Thyroid gland (tissue), 4 donors: ENCODE data around the gene LAMC3. TPM values are rescaled to one million over a fixed set of nuclear protein-coding genes. Genes with fewer than 3 reads are reported as not detected.

Experiments used
- DNase-seq, 2 donors: peaks; one replicate each; pipeline ENCODE4 v3.0.0-alpha.2; 2019
- H3K27ac ChIP-seq, 3 donors: fragments of 200-600 bp; sonication (generic); 1 replicate in 2 of 3; 2 replicates in 1 of 3; pipeline ENCODE4 v1.5.1; 2016 to 2019; ENCODE audit warnings: mild to moderate bottlenecking in 1 of 3, moderate library complexity in 1 of 3
- H3K27me3 ChIP-seq: fragments of 200-600 bp; sonication (generic); one replicate; pipeline ENCODE4 v1.5.1; 2019
- H3K36me3 ChIP-seq, 2 donors: fragments of 200-600 bp; sonication (generic); one replicate each; pipeline ENCODE4 v1.5.1; 2016 to 2019
- H3K4me1 ChIP-seq, 2 donors: fragments of 200-600 bp; sonication (generic); one replicate each; pipeline ENCODE4 v1.5.1; 2017 to 2019
- H3K4me3 ChIP-seq, 3 donors: fragments of 200-600 bp; sonication (generic); replicated peaks in 1 of 3; 1 replicate in 2 of 3; 2 replicates in 1 of 3; pipeline ENCODE4 v1.5.1; 2016; ENCODE audit warnings: mild to moderate bottlenecking in 1 of 3
- H3K9me3 ChIP-seq: fragments of 200-600 bp; sonication (generic); one replicate; pipeline ENCODE4 v1.5.1; 2017
- CTCF ChIP-seq, 6 experiments: fragments of 200-600 bp in 3 of 6; fragments of 450-650 bp in 3 of 6; sonication (generic) in 3 of 6; IDR thresholded peaks; one replicate each; pipeline ENCODE4 v1.5.1; 2016 to 2019; ENCODE audit warnings: antibody characterized with exemption in 6 of 6, mild to moderate bottlenecking in 2 of 6, inconsistent platforms in 1 of 6, moderate library complexity in 1 of 6
- POLR2A ChIP-seq, 2 donors: fragments of 450-650 bp; IDR thresholded peaks; one replicate each; pipeline ENCODE4 v1.6.1; 2017; ENCODE audit warnings: antibody characterized with exemption in 2 of 2, mild to moderate bottlenecking in 2 of 2, moderate library complexity in 1 of 2
- WGBS, 2 donors: methylation state at CpG; one replicate each; pipeline ENCODE4 v1.1.5; 2017; 5-methylcytosine and 5-hydroxymethylcytosine counted together
- intact Hi-C: fragments of 100-400 bp; cut with DNase I; formaldehyde crosslinking; loops from one replicate; pipeline ENCODE4 v1.15.1; 2023
- total RNA-seq, 4 donors: library from RNA; depleted of rRNA; stranded (reverse); fragments of >200 nt; gene quantifications; one replicate each; pipeline ENCODE4 v1.2.3, GENCODE V29; 2016

The LAMC3 gene
- total RNA-seq, 4 donors from 2014 or later, result 0.81 to 11.1 (median 3.2) TPM

GRCh38 chr9:131094622-131095021 lies 85.6 kb downstream of the LAMC3 start:
- Histone ChIP-seq H3K4me1 (peaks cover 28 to 30% of the 10 kb centered on the region in 2 donors), H3K27ac (no peak overlapping the region)
- 35 to 47% methylated on average over 11 to 12 of the region's 12 CpGs for WGBS, 2 donors

DNA sequence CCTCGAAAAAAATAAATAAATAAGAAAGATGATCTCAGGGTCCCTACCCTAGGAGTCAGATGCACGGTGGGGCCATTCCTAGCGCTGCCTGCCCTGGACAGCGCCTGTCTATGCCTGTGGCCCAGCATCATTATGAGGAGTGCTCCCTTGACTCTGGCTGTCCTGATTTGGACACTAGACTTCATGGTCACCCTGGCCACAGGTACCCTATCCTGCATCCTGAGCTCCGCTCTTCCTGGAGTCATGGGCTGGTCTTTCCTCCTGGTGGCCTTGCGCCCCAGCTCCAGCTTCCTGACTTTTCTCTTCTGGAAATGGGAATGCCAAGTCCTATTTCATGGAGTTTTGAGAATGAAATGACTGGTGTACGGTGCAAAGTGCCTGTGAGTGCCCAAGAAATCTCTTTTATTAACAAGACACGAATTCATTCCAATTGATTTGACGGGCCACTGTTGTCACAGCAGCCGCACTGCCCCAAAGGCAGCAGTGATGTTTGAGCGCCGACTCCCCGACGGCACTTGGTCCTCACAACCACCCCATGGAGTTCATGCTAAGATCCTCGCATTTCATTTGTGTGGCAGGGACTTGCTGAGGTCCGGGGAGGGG lies 86.8 kb downstream of the LAMC3 start:
- TF ChIP-seq POLR2A (IDR thresholded peaks at IDR 0.05) (no peak), CTCF (IDR thresholded peaks at IDR 0.05) (peak in 2 of 6 experiments; percentile 2 to 16)
- Histone ChIP-seq H3K36me3 (no peaks in the 10 kb centered on the region), H3K9me3 (no peaks in the 10 kb centered on the region), H3K4me1 (peaks cover 37 to 40% of the 10 kb centered on the region in 2 donors), H3K27ac (peak overlapping the region in 2 of 3 donors; percentile 94 to 95), H3K27me3 (no peaks in the 10 kb centered on the region), H3K4me3 (peak overlapping the region in 1 of 3 donors; percentile 84)
- no peak for DNase-seq
- 44 to 50% methylated on average over 12 to 14 of the region's 16 CpGs for WGBS, 2 donors
- intact Hi-C loops, result no loop called here

More at GRCh38 chr9:131094622-131095021, 85.6 kb downstream of the LAMC3 start:
- Histone ChIP-seq H3K27me3 (no peaks in the 10 kb centered on the region), H3K36me3 (no peaks in the 10 kb centered on the region), H3K4me3 (no peak overlapping the region), H3K9me3 (no peaks in the 10 kb centered on the region)
- peak; percentile 57 for DNase-seq
- intact Hi-C loops, result no loop called here
- no peak for TF ChIP-seq POLR2A (IDR thresholded peaks at IDR 0.05)
- no peak for TF ChIP-seq CTCF (IDR thresholded peaks at IDR 0.05)

DNA sequence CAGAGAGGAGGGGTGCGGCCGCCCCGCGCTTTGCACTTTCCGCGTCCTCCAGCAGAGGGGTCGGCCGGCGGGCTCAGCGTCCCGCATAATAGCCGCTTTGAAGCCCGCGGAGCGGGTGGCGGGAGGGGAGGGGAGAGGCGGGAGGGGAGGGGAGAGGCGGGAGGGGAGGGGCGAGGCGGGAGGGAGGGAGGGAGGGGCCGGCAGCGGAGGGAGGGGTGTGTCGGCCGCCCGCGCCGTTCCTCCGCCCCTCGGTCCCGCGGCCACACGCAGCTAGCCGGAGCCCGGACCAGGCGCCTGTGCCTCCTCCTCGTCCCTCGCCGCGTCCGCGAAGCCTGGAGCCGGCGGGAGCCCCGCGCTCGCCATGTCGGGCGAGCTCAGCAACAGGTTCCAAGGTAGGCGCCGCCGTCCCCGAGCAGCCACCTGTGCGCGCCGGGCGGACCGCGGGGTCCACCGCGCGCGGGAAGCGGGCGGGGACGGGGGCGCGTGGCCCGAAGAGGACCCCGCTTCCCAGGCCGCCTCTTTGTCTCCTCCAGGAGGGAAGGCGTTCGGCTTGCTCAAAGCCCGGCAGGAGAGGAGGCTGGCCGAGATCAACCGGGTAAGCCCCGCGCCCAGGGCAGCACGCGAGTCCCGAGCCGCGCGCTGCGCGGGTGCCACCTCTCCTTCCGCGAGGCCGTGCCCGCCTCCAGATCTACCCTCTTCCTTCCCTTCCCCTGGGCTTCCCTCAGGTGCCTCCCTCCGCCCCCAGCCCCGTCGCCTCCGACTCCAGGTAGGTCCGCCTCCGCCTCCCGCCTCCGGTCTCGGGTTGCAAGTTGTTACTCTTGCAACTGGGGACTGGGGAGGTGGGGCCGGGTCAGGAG lies 87.5 kb downstream of the LAMC3 start, which contains the start of gene AIF1L:
Gene AIF1L (plus strand): TSS at position 263 of the 857 bp plus-strand sequence. CDS start 99 bp downstream, at position 362.
- Histone ChIP-seq H3K27me3 (no peaks in the 10 kb centered on the region), H3K36me3 (no peaks in the 10 kb centered on the region), H3K9me3 (no peaks in the 10 kb centered on the region), H3K27ac (peak within 1 kb of the TSS; percentile 94 to 99 (median 95)), H3K4me3 (peak within 1 kb of the TSS; percentile 56 to 84 (median 60)), H3K4me1 (peaks cover 44 to 47% of the 10 kb centered on the region in 2 donors)
- peak; percentile 94 to 96 for DNase-seq
- 0 to 3% methylated on average over 5 to 19 of the region's 99 CpGs for WGBS, 2 donors
- TF ChIP-seq CTCF (IDR thresholded peaks at IDR 0.05) (peak in 1 of 6 experiments; percentile 19), POLR2A (IDR thresholded peaks at IDR 0.05) (peak; percentile 14 to 88)
- intact Hi-C loops, result no loop called here

GRCh38 chr9:131097126-131097947 lies 88.4 kb downstream of the LAMC3 start:
- H3K27me3 ChIP-seq, result no peaks in the 10 kb centered on the region
- intact Hi-C loops, result no loop called here
- H3K36me3 ChIP-seq, result no peaks in the 10 kb centered on the region
- DNase-seq, result no peak
- peak overlapping the region; percentile 94 to 99 (median 95) for H3K27ac ChIP-seq
- TF ChIP-seq POLR2A (IDR thresholded peaks at IDR 0.05) (peak in 1 of 2 donors; percentile 71), CTCF (IDR thresholded peaks at IDR 0.05) (no peak)
- WGBS, 2 donors, result 26 to 49% methylated on average over 6 to 12 of the region's 19 CpGs
- H3K4me3 ChIP-seq, result peak overlapping the region in 2 of 3 donors; percentile 60 to 84
- H3K9me3 ChIP-seq, result no peaks in the 10 kb centered on the region
- peaks cover 53 to 56% of the 10 kb centered on the region in 2 donors for H3K4me1 ChIP-seq
